Measurements from ENCODE around the gene GGT6.
"Not testable (repeated sequence)": the region's sequence is repeated elsewhere in the genome, so short reads cannot be mapped to it uniquely, and the experiment has no call there.

Gene GGT6, protein sequence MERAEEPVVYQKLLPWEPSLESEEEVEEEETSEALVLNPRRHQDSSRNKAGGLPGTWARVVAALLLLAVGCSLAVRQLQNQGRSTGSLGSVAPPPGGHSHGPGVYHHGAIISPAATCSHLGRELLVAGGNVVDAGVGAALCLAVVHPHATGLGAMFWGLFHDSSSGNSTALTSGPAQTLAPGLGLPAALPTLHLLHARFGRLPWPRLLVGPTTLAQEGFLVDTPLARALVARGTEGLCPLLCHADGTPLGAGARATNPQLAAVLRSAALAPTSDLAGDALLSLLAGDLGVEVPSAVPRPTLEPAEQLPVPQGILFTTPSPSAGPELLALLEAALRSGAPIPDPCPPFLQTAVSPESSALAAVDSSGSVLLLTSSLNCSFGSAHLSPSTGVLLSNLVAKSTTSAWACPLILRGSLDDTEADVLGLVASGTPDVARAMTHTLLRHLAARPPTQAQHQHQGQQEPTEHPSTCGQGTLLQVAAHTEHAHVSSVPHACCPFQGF

GRCh38 chr17:4560421-4560820 lies at the start of gene GGT6:
Gene GGT6 (minus strand): TSS chr17:4560577. CDS start chr17:4560521, 56 bp downstream.
- DNase-seq (ENCODE audit: extremely low read depth, low read depth) = no peak
- TF ChIP-seq, protein P1, sequence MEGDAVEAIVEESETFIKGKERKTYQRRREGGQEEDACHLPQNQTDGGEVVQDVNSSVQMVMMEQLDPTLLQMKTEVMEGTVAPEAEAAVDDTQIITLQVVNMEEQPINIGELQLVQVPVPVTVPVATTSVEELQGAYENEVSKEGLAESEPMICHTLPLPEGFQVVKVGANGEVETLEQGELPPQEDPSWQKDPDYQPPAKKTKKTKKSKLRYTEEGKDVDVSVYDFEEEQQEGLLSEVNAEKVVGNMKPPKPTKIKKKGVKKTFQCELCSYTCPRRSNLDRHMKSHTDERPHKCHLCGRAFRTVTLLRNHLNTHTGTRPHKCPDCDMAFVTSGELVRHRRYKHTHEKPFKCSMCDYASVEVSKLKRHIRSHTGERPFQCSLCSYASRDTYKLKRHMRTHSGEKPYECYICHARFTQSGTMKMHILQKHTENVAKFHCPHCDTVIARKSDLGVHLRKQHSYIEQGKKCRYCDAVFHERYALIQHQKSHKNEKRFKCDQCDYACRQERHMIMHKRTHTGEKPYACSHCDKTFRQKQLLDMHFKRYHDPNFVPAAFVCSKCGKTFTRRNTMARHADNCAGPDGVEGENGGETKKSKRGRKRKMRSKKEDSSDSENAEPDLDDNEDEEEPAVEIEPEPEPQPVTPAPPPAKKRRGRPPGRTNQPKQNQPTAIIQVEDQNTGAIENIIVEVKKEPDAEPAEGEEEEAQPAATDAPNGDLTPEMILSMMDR (IDR thresholded peaks at IDR 0.05; ENCODE audit: low read depth, low read length) = no peak

DNA sequence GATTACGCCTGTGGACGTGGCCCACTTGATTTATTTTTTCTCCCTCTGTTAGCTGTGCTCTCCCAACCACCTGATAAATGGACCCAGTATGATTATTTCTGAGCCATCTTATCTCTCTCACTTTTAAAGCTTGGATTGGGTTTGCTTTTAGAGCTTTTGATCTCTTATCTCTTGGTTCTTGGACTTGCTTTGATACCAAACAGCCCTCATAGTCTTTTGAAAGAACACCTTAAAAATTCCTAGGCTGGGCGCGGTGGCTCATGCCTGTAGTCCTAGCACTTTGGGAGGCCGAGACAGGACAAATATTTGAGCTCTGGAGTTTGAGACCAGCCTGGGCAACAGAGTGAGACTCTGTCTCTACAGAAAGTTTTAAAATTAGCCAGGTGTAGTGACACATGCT lies 49.8 kb upstream of the GGT6 start:
- TF ChIP-seq, protein P1 (IDR thresholded peaks at IDR 0.05; ENCODE audit: low read depth, low read length) = no peak
- no peak for DNase-seq (ENCODE audit: extremely low read depth, low read depth)

DNA sequence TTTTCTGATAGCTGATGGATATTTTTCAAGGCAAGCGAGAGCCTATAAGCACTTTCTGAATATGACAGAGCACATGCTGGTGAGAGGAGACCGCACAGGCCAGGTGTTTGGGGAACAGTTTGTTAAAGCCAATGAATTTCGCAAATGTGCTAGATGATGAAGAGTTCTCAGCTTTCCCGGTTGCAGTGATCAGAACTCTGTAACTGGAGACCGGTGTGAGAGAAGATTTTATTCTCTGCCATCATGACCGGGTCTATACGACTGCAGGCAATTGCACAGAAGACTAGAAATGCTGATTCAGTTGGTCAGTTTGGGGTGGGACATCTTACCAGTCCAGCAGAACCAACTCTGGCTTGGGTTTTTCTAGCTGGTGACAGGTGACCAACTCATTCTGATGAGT lies 49.4 kb upstream of the GGT6 start:
- TF ChIP-seq, protein P1 (IDR thresholded peaks at IDR 0.05; ENCODE audit: low read depth, low read length) = no peak
- DNase-seq (ENCODE audit: extremely low read depth, low read depth) = no peak

DNA sequence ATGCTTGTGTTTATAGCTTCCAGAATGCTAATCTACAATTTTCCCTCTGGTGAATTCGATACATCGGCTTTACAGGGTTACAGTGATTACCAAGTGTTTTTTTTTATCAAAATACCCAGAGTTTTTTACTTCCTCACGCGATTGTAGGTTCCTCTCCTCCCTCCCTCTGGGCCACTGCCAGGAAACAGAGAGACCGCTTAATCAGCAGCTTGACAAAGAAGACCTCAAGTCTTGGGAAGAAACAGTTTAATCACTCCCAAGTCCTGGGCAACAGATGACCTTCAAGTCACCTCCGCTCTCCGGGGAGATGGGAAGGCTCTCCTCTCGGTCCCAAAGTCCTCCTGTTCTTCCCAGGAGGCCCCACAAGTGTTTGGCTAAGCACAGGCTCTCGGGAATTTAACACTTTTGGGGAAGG lies 47.4 kb upstream of the GGT6 start:
- TF ChIP-seq, protein P1 (IDR thresholded peaks at IDR 0.05; ENCODE audit: low read depth, low read length) = no peak
- DNase-seq (ENCODE audit: extremely low read depth, low read depth) = no peak

DNA sequence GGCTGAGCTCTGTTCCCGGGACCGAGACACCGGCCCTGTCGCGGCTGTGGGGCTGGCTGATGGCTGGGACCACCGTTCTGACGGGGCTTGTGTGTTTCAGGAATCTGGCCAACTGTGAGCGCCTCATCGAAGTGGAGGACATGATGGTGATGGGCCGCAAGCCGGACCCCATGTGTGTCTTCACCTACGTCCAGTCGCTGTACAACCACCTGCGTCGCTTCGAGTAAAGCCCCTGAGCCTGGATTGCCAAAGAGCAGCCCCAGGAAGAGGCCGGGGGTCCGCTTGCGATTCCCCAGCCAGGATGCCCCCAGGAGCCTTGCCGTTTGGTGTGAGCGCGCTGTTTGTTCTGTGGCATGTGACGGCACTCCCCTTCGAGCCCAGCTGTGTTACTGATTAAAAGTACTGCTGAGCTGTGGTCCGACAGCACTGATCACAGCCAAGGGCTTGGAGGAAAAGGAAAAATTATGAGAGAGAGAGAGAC lies 46.9 kb upstream of the GGT6 start:
- TF ChIP-seq, protein P1 (IDR thresholded peaks at IDR 0.05; ENCODE audit: low read depth, low read length) = no peak
- DNase-seq (ENCODE audit: extremely low read depth, low read depth) = no peak

DNA sequence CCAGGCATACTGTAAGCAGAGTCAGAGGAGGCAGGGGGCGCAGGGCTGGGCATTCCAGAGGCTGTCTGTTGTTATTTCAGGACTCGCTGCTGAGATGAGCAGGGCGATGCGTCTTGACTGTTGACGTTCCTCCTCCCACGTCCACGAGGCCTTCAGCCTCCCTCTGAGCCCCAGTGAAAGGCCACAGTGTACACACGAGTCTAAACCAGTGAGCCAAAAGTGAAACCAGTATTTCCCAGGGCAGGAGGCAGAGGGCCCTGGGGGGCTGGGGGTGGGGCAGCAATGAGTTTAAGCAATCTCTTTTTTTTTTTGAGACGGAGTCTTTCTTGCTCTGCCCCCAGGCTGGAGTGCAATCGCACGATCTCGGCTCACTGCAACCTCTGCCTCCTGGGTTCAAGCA lies 45.4 kb upstream of the GGT6 start:
- TF ChIP-seq, protein P1 (IDR thresholded peaks at IDR 0.05; ENCODE audit: low read depth, low read length) = no peak
- no peak for DNase-seq (ENCODE audit: extremely low read depth, low read depth)

DNA sequence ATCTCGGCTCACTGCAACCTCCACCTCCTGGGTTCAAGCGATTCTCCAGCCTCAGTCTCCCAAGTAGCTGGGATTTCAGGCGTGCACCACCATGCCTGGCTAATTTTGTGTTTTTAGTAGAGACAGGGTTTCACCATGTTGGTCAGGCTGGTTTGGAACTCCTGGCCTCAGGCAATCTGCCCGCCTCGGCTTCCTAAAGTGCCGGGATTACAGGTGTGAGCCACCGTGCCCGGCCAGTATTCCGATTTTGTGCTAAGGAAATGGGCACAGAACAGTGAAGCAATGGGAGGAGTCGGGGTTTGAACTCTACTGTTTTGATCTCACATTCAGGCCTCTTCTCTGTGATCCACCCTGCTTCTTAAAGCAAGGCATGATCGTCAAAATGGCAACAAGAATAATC lies 44.4 kb upstream of the GGT6 start:
- DNase-seq (ENCODE audit: extremely low read depth, low read depth) = not testable (repeated sequence)
